ENCODE measurements around the gene DZIP1L.

DNA sequence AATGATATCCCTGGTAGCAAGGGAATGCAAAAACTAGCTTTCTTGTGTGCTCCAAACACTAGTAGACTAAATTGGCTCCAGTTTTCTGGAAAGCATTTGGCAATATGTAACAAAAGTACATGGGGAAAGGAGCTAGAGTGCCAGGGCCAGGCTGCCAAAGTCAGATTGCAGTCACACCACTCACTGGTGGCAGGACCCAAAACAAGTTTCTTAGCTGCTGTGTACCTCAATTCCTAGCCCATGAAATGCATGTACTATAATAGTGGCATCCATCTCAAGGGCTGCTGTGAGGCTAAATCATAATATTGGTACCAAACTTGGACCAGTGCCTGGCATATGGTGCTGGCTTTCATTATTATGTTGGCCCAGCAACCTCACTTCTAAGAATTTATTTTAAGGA is 56.1 kb downstream of the DZIP1L start:
- TF ChIP-seq, protein P1, sequence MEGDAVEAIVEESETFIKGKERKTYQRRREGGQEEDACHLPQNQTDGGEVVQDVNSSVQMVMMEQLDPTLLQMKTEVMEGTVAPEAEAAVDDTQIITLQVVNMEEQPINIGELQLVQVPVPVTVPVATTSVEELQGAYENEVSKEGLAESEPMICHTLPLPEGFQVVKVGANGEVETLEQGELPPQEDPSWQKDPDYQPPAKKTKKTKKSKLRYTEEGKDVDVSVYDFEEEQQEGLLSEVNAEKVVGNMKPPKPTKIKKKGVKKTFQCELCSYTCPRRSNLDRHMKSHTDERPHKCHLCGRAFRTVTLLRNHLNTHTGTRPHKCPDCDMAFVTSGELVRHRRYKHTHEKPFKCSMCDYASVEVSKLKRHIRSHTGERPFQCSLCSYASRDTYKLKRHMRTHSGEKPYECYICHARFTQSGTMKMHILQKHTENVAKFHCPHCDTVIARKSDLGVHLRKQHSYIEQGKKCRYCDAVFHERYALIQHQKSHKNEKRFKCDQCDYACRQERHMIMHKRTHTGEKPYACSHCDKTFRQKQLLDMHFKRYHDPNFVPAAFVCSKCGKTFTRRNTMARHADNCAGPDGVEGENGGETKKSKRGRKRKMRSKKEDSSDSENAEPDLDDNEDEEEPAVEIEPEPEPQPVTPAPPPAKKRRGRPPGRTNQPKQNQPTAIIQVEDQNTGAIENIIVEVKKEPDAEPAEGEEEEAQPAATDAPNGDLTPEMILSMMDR (IDR thresholded peaks at IDR 0.05), result no peak
- no peak for TF ChIP-seq POLR2A (IDR thresholded peaks at IDR 0.05)
